Measurements from ENCODE around the gene LRFN3.

DNA sequence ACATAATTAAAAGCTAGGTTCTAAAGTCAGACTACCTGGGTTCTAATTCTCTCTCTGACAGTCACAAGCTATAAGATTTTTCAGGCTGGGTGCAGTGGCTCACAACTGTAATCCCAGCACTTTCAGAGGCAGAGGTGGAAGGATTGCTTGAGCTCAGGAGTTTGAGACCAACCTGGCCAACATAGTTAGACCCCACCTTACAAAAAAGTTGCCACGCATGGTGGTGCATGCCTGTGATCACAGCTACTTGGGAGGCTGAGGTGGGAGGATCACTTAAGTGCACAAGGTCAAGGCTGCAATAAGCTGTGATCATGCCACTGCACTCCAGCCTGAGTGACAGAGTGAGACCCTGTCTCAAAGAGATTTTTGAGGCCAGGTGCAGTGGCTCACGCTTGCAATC, 41.8 kb upstream of the LRFN3 start:
- TF ChIP-seq, protein P1, sequence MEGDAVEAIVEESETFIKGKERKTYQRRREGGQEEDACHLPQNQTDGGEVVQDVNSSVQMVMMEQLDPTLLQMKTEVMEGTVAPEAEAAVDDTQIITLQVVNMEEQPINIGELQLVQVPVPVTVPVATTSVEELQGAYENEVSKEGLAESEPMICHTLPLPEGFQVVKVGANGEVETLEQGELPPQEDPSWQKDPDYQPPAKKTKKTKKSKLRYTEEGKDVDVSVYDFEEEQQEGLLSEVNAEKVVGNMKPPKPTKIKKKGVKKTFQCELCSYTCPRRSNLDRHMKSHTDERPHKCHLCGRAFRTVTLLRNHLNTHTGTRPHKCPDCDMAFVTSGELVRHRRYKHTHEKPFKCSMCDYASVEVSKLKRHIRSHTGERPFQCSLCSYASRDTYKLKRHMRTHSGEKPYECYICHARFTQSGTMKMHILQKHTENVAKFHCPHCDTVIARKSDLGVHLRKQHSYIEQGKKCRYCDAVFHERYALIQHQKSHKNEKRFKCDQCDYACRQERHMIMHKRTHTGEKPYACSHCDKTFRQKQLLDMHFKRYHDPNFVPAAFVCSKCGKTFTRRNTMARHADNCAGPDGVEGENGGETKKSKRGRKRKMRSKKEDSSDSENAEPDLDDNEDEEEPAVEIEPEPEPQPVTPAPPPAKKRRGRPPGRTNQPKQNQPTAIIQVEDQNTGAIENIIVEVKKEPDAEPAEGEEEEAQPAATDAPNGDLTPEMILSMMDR (conservative IDR thresholded peaks at IDR 0.05 in 1 of 2, IDR thresholded peaks at IDR 0.05 in 1 of 2; ENCODE audit: low read depth in 1 of 2, low read length in 2 of 2) = no peak
- TF ChIP-seq EZH2 (IDR thresholded peaks at IDR 0.05; ENCODE audit: low read length, missing control alignments) = no peak

Measured in fibroblast of lung (primary cell).